Testis (tissue), 3 donors: ENCODE measurements around the gene RTKN. TPM values are rescaled to one million over a fixed set of nuclear protein-coding genes. Genes with fewer than 3 reads are reported as not detected.

Experiments
- DNase-seq: peaks from one replicate; pipeline ENCODE4 v3.0.0-alpha.2; 2019
- H3K27ac ChIP-seq, 2 donors: fragments of 200-600 bp; sonication (generic); one replicate each; pipeline ENCODE4 v1.5.1; 2019
- H3K27me3 ChIP-seq: fragments of 200-600 bp; sonication (generic); one replicate; pipeline ENCODE4 v1.5.1; 2019
- H3K36me3 ChIP-seq: fragments of 200-600 bp; sonication (generic); one replicate; pipeline ENCODE4 v1.5.1; 2017; ENCODE audit warnings: low read depth; ENCODE audit errors: missing control alignments
- H3K4me1 ChIP-seq: fragments of 200-600 bp; sonication (generic); one replicate; pipeline ENCODE4 v1.5.1; 2019
- H3K4me3 ChIP-seq, 2 donors: fragments of 200-600 bp; sonication (generic); one replicate each; pipeline ENCODE4 v1.5.1; 2017 to 2019
- H3K9me3 ChIP-seq: fragments of 200-600 bp; sonication (generic); one replicate; pipeline ENCODE4 v1.5.1; 2017
- CTCF ChIP-seq, 3 experiments: fragments of 450-650 bp in 2 of 3; fragments of 200-600 bp in 1 of 3; sonication (generic) in 1 of 3; IDR thresholded peaks; one replicate each; pipeline ENCODE4 v1.5.1; 2016 to 2019; ENCODE audit warnings: antibody characterized with exemption in 3 of 3, mild to moderate bottlenecking in 2 of 3, moderate library complexity in 1 of 3
- POLR2A ChIP-seq: fragments of 450-650 bp; IDR thresholded peaks from one replicate; pipeline ENCODE4 v1.6.1; 2017; ENCODE audit warnings: antibody characterized with exemption, mild to moderate bottlenecking, moderate library complexity
- WGBS, 2 donors: methylation state at CpG; one replicate each; pipeline ENCODE4 v1.1.5; 2018; 5-methylcytosine and 5-hydroxymethylcytosine counted together
- intact Hi-C: fragments of 100-400 bp; cut with DNase I; formaldehyde crosslinking; loops from one replicate; pipeline ENCODE4 v1.15.1; 2023; ENCODE audit warnings: low total_unique reads
- polyA plus RNA-seq: library from polyadenylated mRNA; stranded (reverse); fragments of 350-450 nt; fragmentation: Illumina TruSeq; extraction: RNeasy Lipid Tissue Mini Kit (QIAGEN cat#74804); gene quantifications from one replicate; pipeline ENCODE4 v1.2.3, GENCODE V29; 2014; ENCODE audit warnings: low read depth, low replicate concordance; ENCODE audit not compliant: insufficient read depth
- total RNA-seq, 2 donors: library from RNA; depleted of rRNA; stranded (reverse); fragments of >200 nt; gene quantifications; one replicate each; pipeline ENCODE4 v1.2.3, GENCODE V29; 2016

RTKN gene
- total and polyA plus RNA-seq, 3 donors from 2014 or later, result 8.8 to 12.8 (median 11.1) TPM

GRCh38 chr2:74481431-74481830, 39.7 kb upstream of the RTKN start:
- H3K36me3 ChIP-seq, result no peaks in the 10 kb centered on the region

GRCh38 chr2:74474899-74475298, 33.2 kb upstream of the RTKN start:
- Histone ChIP-seq H3K27me3 (no peaks in the 10 kb centered on the region), H3K9me3 (no peaks in the 10 kb centered on the region), H3K4me1 (peaks cover 12% of the 10 kb centered on the region), H3K27ac (no peak overlapping the region), H3K4me3 (no peak overlapping the region), H3K36me3 (no peaks in the 10 kb centered on the region)
- TF ChIP-seq CTCF (IDR thresholded peaks at IDR 0.05) (no peak), POLR2A (no peak)
- 73 to 86% methylated on average over 4 to 5 of the region's 5 CpGs for WGBS, 2 donors
- intact Hi-C loops, result no loop called here
- DNase-seq, result no peak

More at GRCh38 chr2:74481431-74481830, 39.7 kb upstream of the RTKN start:
- no peaks in the 10 kb centered on the region for H3K9me3 ChIP-seq
- H3K4me1 ChIP-seq, result peaks cover 20% of the 10 kb centered on the region
- intact Hi-C loops, result loop anchor here (10.0 kb wide), 1 partner anchor 103 kb away; no protein-coding TSS in a partner anchor
- no peaks in the 10 kb centered on the region for H3K27me3 ChIP-seq
- peak overlapping the region; percentile 87 to 90 for H3K4me3 ChIP-seq
- TF ChIP-seq CTCF (IDR thresholded peaks at IDR 0.05) (no peak), POLR2A (no peak)
- WGBS, 2 donors, result 19 to 40% methylated on average over 3 of the region's 3 CpGs
- no peak overlapping the region for H3K27ac ChIP-seq
- DNase-seq, result no peak

- no peak for TF ChIP-seq POLR2A
- TF ChIP-seq CTCF (IDR thresholded peaks at IDR 0.05), result no peak
- Histone ChIP-seq H3K4me1 (peaks cover 12% of the 10 kb centered on the region), H3K27ac (no peak overlapping the region), H3K9me3 (no peaks in the 10 kb centered on the region), H3K4me3 (no peak overlapping the region), H3K27me3 (no peaks in the 10 kb centered on the region), H3K36me3 (no peaks in the 10 kb centered on the region)
- intact Hi-C loops, result no loop called here
- WGBS, 2 donors, result 84 to 85% methylated on average over 5 to 6 of the region's 6 CpGs
- DNase-seq, result no peak
These were observed 32.7 kb upstream of the RTKN start for GRCh38 chr2:74474481-74474880.

- H3K4me1 ChIP-seq, result peaks cover 12% of the 10 kb centered on the region
- H3K27me3 ChIP-seq, result no peaks in the 10 kb centered on the region
- peak overlapping the region; percentile 6 to 79 for H3K27ac ChIP-seq
- DNase-seq, result no peak
- no peaks in the 10 kb centered on the region for H3K36me3 ChIP-seq
- no peaks in the 10 kb centered on the region for H3K9me3 ChIP-seq
- WGBS, 2 donors, result 6 to 9% methylated on average over 7 of the region's 7 CpGs
- TF ChIP-seq POLR2A (no peak), CTCF (IDR thresholded peaks at IDR 0.05) (no peak)
- peak overlapping the region; percentile 63 to 68 for H3K4me3 ChIP-seq
- intact Hi-C loops, result no loop called here
These were observed 31.2 kb upstream of the RTKN start for GRCh38 chr2:74472945-74473258.
